Measurements from ENCODE around the gene ITPR2. TPM values are rescaled to one million over a fixed set of nuclear protein-coding genes. Genes with fewer than 3 reads are reported as not detected.

Gene ITPR2
- total and polyA plus RNA-seq, 2 of the 8 experiments (the other 6 are each of a cell fraction or from before 2014, with no cell fraction given) = 4.1 to 48.3 TPM

DNA sequence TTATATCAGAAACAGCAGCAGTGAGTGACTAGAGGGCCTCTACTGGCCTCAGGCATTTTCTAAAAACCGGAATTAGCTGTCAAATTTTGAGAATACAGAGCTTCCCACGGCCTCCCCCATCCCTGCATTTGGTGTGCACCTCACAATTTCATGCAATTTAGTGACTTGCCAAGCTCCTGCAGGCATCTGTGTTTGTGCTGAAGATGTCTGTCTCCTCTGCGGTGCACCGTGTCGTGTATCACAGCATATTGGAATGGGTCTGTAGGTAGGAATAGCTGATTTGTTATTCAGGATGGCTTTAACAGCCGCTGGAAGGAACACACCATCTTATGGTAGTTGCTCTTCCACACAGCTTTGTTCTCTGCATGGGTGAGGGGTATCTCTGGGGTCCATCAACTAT lies 497.3 kb downstream of the ITPR2 start:
- Histone ChIP-seq H3K27me3 (replicated peaks in 1 of 4; ENCODE audit: control insufficient read depth in 3 of 4, extremely low read depth in 1 of 4, insufficient read depth in 3 of 4, low read length in 3 of 4) (no peaks in the 10 kb centered on the region), H3K14ac (ENCODE audit: insufficient read length) (no peak overlapping the region), H4K20me1 (replicated peaks in 1 of 2; ENCODE audit: control insufficient read depth in 1 of 2, insufficient read depth in 2 of 2, low read length in 2 of 2) (no peaks in the 10 kb centered on the region), H2AFZ (ENCODE audit: low read length) (no peak overlapping the region), H3K4ac (replicated peaks; ENCODE audit: insufficient read length, low read depth, low read length) (no peak overlapping the region), H3K27ac (ENCODE audit: low read depth, low read length) (no peak overlapping the region), H2BK15ac (ENCODE audit: low read length) (no peak overlapping the region), H3K9ac (replicated peaks in 1 of 4; ENCODE audit: extremely low read depth in 1 of 4, low read depth in 3 of 4, low read length in 3 of 4) (no peak overlapping the region), H2BK20ac (ENCODE audit: low read length) (no peak overlapping the region), H3K9me3 (ENCODE audit: insufficient read depth in 2 of 2, low read depth in 1 of 2, low read length in 1 of 2) (no peaks in the 10 kb centered on the region; a peak in 1 of 4 replicates), H4K91ac (replicated peaks; ENCODE audit: insufficient read length, low read length) (no peak overlapping the region), H2AK5ac (ENCODE audit: low read depth, low read length) (no peak overlapping the region), H2BK120ac (replicated peaks; ENCODE audit: low read depth, low read length) (no peak overlapping the region), H3K36me3 (ENCODE audit: control insufficient read depth in 2 of 4, insufficient read depth in 4 of 4, low read length in 3 of 4) (no peaks in the 10 kb centered on the region), H2BK5ac (ENCODE audit: low read depth, low read length) (no peak overlapping the region), H3K56ac (replicated peaks; ENCODE audit: insufficient read length, low read depth, low read length) (no peak overlapping the region), H3K18ac (ENCODE audit: extremely low read depth, low read length) (no peak overlapping the region), H4K5ac (ENCODE audit: insufficient read length, low read depth, low read length) (no peak overlapping the region), H3K4me1 (replicated peaks in 1 of 4; ENCODE audit: control insufficient read depth in 3 of 4, insufficient read depth in 4 of 4, low read length in 3 of 4) (no peaks in the 10 kb centered on the region), H3K4me2 (ENCODE audit: insufficient read depth in 1 of 2, low read depth in 2 of 2, low read length in 2 of 2) (no peak overlapping the region), H3K23me2 (ENCODE audit: low read depth, low read length) (no peaks in the 10 kb centered on the region), H4K8ac (ENCODE audit: extremely low read depth, insufficient read depth, low read length) (no peak overlapping the region), H2BK12ac (ENCODE audit: low read depth, low read length) (no peak overlapping the region), H3K79me1 (ENCODE audit: low read depth, low read length) (no peaks in the 10 kb centered on the region), H3K4me3 (ENCODE audit: extremely low read depth in 1 of 4, insufficient read depth in 2 of 4, low read depth in 3 of 4, low read length in 4 of 4) (no peak overlapping the region), H3K23ac (ENCODE audit: insufficient read length) (no peak overlapping the region), H3K79me2 (ENCODE audit: control insufficient read depth in 1 of 2, insufficient read depth in 2 of 2, low read length in 2 of 2) (no peaks in the 10 kb centered on the region)
- FAIRE-seq (no peak), DNase-seq (ENCODE audit: low read depth in 1 of 2, low spot score in 2 of 2) (no peak)
- POLR2A ChIA-PET (ENCODE audit: partially characterized antibody) = no interaction called here
- 95% methylated on average over 6 of the region's 6 CpGs; no CpG with 5 or more reads in 1 of the 2 experiments for WGBS, 2 experiments (ENCODE audit: extremely low coverage in 1 of 2, insufficient coverage in 1 of 2, insufficient read length in 1 of 2, insufficient replicate concordance in 2 of 2, low coverage in 1 of 2, low lambda C conversion rate in 2 of 2, missing lambda C conversion rate in 1 of 2)
- CTCF ChIA-PET (ENCODE audit: partially characterized antibody) = interaction anchor here (0.7 to 1.6 kb wide), 2 partner anchors 22 to 183 kb away, joined by 3 to 4 read pairs; no protein-coding TSS in a partner anchor
- no peak for TF ChIP-seq HDAC6 (IDR thresholded peaks at IDR 0.05; ENCODE audit: low read depth, low read length)
- TF ChIP-seq POU5F1 (IDR thresholded peaks at IDR 0.05; ENCODE audit: low read depth, low read length) = no peak
- no peak for TF ChIP-seq ATF2 (IDR thresholded peaks at IDR 0.05; ENCODE audit: low read length)
- no peak for TF ChIP-seq POLR2A (IDR thresholded peaks at IDR 0.05; ENCODE audit: control extremely low read depth in 1 of 2, low read depth in 2 of 2, low read length in 2 of 2)
- no peak for TF ChIP-seq SP2 (IDR thresholded peaks at IDR 0.05; ENCODE audit: low read length)
- TF ChIP-seq SIN3A (conservative IDR thresholded peaks at IDR 0.05 in 1 of 2, IDR thresholded peaks at IDR 0.05 in 1 of 2; ENCODE audit: low read depth in 1 of 2, low read length in 2 of 2) = no peak
- TF ChIP-seq TCF12 (IDR thresholded peaks at IDR 0.05; ENCODE audit: low read depth, low read length) = no peak
- TF ChIP-seq SIRT6 (IDR thresholded peaks at IDR 0.05; ENCODE audit: low read length) = no peak
- no peak for TF ChIP-seq JUN (IDR thresholded peaks at IDR 0.05; ENCODE audit: low read depth, low read length)
- no peak for TF ChIP-seq FOSL1 (IDR thresholded peaks at IDR 0.05; ENCODE audit: insufficient read depth, low read depth, low read length)
- no peak for TF ChIP-seq ZNF274 (IDR thresholded peaks at IDR 0.05; ENCODE audit: borderline replicate concordance, extremely low read depth, low read length)
- TF ChIP-seq NRF1 (IDR thresholded peaks at IDR 0.05; ENCODE audit: low read depth, low read length) = no peak
- no peak for TF ChIP-seq EP300 (IDR thresholded peaks at IDR 0.05; ENCODE audit: borderline replicate concordance in 1 of 2, low read depth in 2 of 2, low read length in 2 of 2)
- no peak for TF ChIP-seq CBX8 (IDR thresholded peaks at IDR 0.05; ENCODE audit: borderline replicate concordance, low read depth, low read length)
